Measurements from ENCODE around the gene SEC62.

- TF ChIP-seq CTCF (IDR thresholded peaks at IDR 0.05; ENCODE audit: low read depth, low read length) (no peak), MAX (IDR thresholded peaks at IDR 0.05; ENCODE audit: low read depth, low read length) (no peak)
These were observed 32.1 kb downstream of the SEC62 start for GRCh38 chr3:169998668-169999131.

Data from NB4 (cell line).